ENCODE measurements around the gene SH3RF3. TPM values are rescaled to one million over a fixed set of nuclear protein-coding genes. Genes with fewer than 3 reads are reported as not detected.

Gene SH3RF3
- total and polyA plus RNA-seq, 10 of the 15 experiments (the other 5 are each of a cell fraction or from before 2014, with no cell fraction given), result 0.08 to 8.8 (median 2.3) TPM

DNA sequence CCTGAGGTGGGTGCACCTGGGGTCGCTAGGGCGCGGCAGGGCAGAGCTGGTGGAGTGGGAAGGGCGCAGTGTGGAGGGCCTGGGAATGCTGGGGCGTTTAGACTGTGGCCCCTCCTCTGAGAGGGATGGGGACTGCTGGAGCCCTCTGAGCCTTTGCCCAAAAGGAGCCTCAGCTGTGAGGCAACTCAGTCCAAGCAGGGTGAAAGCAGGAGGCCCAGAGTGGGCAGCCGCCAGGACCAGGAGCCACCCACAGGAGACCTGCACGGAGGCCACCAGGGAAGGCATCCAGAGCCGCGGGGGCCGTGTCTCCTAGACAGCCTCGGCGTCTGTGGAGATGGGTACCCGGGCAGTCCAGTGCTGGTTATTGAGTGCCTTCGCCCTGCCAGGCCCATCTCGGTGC, 369.9 kb downstream of the SH3RF3 start (continued):
- TF ChIP-seq, protein P1, sequence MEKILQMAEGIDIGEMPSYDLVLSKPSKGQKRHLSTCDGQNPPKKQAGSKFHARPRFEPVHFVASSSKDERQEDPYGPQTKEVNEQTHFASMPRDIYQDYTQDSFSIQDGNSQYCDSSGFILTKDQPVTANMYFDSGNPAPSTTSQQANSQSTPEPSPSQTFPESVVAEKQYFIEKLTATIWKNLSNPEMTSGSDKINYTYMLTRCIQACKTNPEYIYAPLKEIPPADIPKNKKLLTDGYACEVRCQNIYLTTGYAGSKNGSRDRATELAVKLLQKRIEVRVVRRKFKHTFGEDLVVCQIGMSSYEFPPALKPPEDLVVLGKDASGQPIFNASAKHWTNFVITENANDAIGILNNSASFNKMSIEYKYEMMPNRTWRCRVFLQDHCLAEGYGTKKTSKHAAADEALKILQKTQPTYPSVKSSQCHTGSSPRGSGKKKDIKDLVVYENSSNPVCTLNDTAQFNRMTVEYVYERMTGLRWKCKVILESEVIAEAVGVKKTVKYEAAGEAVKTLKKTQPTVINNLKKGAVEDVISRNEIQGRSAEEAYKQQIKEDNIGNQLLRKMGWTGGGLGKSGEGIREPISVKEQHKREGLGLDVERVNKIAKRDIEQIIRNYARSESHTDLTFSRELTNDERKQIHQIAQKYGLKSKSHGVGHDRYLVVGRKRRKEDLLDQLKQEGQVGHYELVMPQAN (conservative IDR thresholded peaks at IDR 0.05), result no peak
- no peak for TF ChIP-seq BRCA1 (IDR thresholded peaks at IDR 0.05; ENCODE audit: low read depth, low read length)
- TF ChIP-seq NR2C2 (IDR thresholded peaks at IDR 0.05; ENCODE audit: borderline replicate concordance, control insufficient read depth, insufficient read length, low read depth), result no peak

DNA sequence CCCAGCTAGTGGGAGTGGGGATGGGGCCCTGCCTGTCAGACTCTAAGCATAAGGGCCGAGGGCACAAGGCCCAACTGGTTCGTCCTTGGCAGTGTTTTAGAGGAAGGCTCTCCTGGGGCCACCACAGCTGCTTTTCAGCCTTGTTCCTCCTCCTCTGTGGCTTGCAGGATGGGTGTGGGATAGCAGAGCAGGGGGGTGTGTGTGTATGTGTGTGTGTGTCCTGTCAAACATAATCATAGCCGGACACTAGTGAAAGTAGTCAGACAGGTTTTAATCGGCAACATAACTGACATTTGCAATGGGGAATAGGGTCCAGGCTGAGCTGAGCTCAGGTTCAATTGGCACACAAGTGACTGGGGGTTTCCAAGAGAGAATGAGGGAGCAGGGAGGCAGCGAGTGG, 370.6 kb downstream of the SH3RF3 start:
- H3K4me3 ChIP-seq, result no peak overlapping the region
- in situ Hi-C loops (cut with MboI) (no loop called here), intact Hi-C loops (cut with micrococcal nuclease; ENCODE audit: unreplicated experiment) (no loop called here)
- DNase-seq (ENCODE audit: low read depth, low spot score) (no peak), ATAC-seq (no peak; the same call in none of the 3 replicates), FAIRE-seq (no peak)
- H3K27ac ChIP-seq (ENCODE audit: control insufficient read depth, insufficient read depth), result no peak overlapping the region
- RAD21 ChIA-PET (ENCODE audit: unreplicated experiment), result interaction anchor here (0.7 to 1.0 kb wide), 3 partner anchors 11 to 373 kb away, joined by 3 read pairs; no protein-coding TSS in a partner anchor
- H3K79me2 ChIP-seq (ENCODE audit: control insufficient read depth, insufficient read depth, low read length), result no peaks in the 10 kb centered on the region
- BruUV-seq (replicated peaks), result no TSS peak
- SMC1A ChIA-PET (ENCODE audit: uncharacterized antibody, unreplicated experiment), result interaction anchor here (0.8 to 1.9 kb wide), 3 partner anchors 9 to 14 kb away, joined by 3 to 5 read pairs (median 4); no protein-coding TSS in a partner anchor
- peaks cover 6% of the 10 kb centered on the region for H3K4me1 ChIP-seq (ENCODE audit: control insufficient read depth, insufficient read depth, low read length)
- H4K20me1 ChIP-seq (ENCODE audit: control insufficient read depth, insufficient read depth), result no peaks in the 10 kb centered on the region
- H3K9ac ChIP-seq (ENCODE audit: control insufficient read depth, insufficient read depth, low read length), result no peak overlapping the region
- H3K9me3 ChIP-seq (replicated peaks; ENCODE audit: control insufficient read depth, insufficient read depth, low read length), result no peaks in the 10 kb centered on the region
- H3K4me2 ChIP-seq (ENCODE audit: control insufficient read depth, insufficient read depth), result peak overlapping the region; percentile 22; the same call in 1 of the 2 replicates
- H3K36me3 ChIP-seq (ENCODE audit: control insufficient read depth in 2 of 2, insufficient read depth in 2 of 2, low read length in 1 of 2), result no peaks in the 10 kb centered on the region
- no peaks in the 10 kb centered on the region for H3K27me3 ChIP-seq (replicated peaks in 1 of 2; ENCODE audit: control insufficient read depth in 2 of 2, insufficient read depth in 2 of 2, low read length in 1 of 2)
- POLR2A ChIA-PET, result no interaction called here
- H2AFZ ChIP-seq (ENCODE audit: control insufficient read depth, low read depth, low read length), result peak overlapping the region; percentile 45; the same call in 1 of the 2 replicates
- CTCF ChIA-PET, result interaction anchor here (1.3 kb wide), 1 partner anchor 11 kb away, joined by 8 read pairs; no protein-coding TSS in a partner anchor
- WGBS (ENCODE audit: insufficient coverage, insufficient replicate concordance, low lambda C conversion rate, missing lambda C conversion rate), result 10% methylated on average over 5 of the region's 5 CpGs
- no peak for TF ChIP-seq STAT3 (IDR thresholded peaks at IDR 0.05; ENCODE audit: low read depth, low read length)
- TF ChIP-seq, protein P2, sequence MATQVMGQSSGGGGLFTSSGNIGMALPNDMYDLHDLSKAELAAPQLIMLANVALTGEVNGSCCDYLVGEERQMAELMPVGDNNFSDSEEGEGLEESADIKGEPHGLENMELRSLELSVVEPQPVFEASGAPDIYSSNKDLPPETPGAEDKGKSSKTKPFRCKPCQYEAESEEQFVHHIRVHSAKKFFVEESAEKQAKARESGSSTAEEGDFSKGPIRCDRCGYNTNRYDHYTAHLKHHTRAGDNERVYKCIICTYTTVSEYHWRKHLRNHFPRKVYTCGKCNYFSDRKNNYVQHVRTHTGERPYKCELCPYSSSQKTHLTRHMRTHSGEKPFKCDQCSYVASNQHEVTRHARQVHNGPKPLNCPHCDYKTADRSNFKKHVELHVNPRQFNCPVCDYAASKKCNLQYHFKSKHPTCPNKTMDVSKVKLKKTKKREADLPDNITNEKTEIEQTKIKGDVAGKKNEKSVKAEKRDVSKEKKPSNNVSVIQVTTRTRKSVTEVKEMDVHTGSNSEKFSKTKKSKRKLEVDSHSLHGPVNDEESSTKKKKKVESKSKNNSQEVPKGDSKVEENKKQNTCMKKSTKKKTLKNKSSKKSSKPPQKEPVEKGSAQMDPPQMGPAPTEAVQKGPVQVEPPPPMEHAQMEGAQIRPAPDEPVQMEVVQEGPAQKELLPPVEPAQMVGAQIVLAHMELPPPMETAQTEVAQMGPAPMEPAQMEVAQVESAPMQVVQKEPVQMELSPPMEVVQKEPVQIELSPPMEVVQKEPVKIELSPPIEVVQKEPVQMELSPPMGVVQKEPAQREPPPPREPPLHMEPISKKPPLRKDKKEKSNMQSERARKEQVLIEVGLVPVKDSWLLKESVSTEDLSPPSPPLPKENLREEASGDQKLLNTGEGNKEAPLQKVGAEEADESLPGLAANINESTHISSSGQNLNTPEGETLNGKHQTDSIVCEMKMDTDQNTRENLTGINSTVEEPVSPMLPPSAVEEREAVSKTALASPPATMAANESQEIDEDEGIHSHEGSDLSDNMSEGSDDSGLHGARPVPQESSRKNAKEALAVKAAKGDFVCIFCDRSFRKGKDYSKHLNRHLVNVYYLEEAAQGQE (IDR thresholded peaks at IDR 0.05; ENCODE audit: low read depth, low read length), result no peak
- TF ChIP-seq IRF4 (IDR thresholded peaks at IDR 0.05; ENCODE audit: low read depth, low read length), result no peak
- TF ChIP-seq, protein P3, sequence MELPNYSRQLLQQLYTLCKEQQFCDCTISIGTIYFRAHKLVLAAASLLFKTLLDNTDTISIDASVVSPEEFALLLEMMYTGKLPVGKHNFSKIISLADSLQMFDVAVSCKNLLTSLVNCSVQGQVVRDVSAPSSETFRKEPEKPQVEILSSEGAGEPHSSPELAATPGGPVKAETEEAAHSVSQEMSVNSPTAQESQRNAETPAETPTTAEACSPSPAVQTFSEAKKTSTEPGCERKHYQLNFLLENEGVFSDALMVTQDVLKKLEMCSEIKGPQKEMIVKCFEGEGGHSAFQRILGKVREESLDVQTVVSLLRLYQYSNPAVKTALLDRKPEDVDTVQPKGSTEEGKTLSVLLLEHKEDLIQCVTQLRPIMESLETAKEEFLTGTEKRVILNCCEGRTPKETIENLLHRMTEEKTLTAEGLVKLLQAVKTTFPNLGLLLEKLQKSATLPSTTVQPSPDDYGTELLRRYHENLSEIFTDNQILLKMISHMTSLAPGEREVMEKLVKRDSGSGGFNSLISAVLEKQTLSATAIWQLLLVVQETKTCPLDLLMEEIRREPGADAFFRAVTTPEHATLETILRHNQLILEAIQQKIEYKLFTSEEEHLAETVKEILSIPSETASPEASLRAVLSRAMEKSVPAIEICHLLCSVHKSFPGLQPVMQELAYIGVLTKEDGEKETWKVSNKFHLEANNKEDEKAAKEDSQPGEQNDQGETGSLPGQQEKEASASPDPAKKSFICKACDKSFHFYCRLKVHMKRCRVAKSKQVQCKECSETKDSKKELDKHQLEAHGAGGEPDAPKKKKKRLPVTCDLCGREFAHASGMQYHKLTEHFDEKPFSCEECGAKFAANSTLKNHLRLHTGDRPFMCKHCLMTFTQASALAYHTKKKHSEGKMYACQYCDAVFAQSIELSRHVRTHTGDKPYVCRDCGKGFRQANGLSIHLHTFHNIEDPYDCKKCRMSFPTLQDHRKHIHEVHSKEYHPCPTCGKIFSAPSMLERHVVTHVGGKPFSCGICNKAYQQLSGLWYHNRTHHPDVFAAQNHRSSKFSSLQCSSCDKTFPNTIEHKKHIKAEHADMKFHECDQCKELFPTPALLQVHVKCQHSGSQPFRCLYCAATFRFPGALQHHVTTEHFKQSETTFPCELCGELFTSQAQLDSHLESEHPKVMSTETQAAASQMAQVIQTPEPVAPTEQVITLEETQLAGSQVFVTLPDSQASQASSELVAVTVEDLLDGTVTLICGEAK (IDR thresholded peaks at IDR 0.05; ENCODE audit: borderline replicate concordance), result no peak
- TF ChIP-seq, protein P4, sequence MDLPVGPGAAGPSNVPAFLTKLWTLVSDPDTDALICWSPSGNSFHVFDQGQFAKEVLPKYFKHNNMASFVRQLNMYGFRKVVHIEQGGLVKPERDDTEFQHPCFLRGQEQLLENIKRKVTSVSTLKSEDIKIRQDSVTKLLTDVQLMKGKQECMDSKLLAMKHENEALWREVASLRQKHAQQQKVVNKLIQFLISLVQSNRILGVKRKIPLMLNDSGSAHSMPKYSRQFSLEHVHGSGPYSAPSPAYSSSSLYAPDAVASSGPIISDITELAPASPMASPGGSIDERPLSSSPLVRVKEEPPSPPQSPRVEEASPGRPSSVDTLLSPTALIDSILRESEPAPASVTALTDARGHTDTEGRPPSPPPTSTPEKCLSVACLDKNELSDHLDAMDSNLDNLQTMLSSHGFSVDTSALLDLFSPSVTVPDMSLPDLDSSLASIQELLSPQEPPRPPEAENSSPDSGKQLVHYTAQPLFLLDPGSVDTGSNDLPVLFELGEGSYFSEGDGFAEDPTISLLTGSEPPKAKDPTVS (IDR thresholded peaks at IDR 0.05; ENCODE audit: low read depth, low read length), result no peak

Measured in GM12878 (cell line).